NCI-H82 treated with DMSO at 0.1 percent for 48 hours (cell line): ENCODE measurements around the gene AREG.

Experiments
- DNase-seq: peaks from one replicate; lab custom pipeline; 2025; ENCODE audit not compliant: unreplicated experiment; lab: John Stamatoyannopoulos, UW

AREG gene

GRCh38 chr4:74504212-74504611, 59.3 kb downstream of the AREG start:
- DNase-seq, result no peak
